NOMO-1 treated with DMSO at 0.1 percent for 48 hours (cell line): ENCODE data around the gene RAB36.

Experiments used
- DNase-seq: peaks from one replicate; lab custom pipeline; 2025; ENCODE audit not compliant: unreplicated experiment; lab: John Stamatoyannopoulos, UW

Gene RAB36

DNA sequence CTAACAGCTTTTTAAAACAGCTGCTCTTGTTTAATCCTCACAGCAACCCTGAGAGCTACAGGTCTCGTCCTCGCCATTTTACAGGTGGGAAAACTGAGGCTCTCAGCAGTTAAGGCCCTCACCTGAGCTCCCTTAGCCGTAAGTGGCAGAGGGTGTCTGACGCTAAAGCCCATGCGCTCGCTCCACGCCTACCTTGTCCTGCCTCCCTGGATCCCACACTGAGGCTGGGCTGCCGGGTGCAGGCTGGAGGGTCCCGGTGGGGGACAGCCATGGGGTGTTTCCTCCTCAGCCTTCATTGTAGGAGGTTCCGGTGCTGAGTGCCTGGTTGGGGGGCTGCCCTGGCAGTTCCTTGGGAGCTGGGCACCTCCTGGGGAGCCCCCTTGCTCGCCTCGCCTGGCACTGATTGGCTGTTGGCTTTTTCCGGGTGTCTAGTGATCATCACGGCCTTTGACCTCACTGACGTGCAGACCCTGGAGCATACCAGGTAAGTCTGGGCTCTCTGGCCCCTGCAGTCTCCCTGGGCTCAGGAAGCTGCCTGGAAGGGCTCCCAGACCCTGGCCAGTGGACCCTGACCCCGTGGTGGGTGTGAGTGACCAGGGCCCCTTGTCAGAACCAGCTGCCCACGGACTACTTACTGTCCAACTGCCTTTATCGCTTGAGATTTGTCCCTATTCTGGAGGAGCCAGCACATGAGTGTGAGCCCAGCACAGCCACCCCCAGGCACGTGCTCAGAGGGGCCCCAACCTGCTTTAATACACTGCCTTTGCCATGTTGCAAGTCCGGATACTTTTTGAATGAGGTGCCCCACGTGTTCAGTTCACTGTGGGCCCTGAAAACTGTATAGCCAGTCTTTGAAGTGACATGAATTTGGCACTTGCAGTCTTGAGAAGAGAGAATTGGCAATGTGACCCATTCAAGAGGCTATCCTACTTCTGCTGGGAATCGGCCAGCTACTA lies 12.6 kb downstream of the RAB36 start:
- no peak for DNase-seq

GRCh38 chr22:23158516-23159290 lies 13.4 kb downstream of the RAB36 start:
- no peak for DNase-seq

- DNase-seq: no peak
Measured at GRCh38 chr22:23159291-23159630, 14.0 kb downstream of the RAB36 start.

GRCh38 chr22:23161029-23161428 lies 15.8 kb downstream of the RAB36 start:
- no peak for DNase-seq

- no peak for DNase-seq
Measured at GRCh38 chr22:23161574-23161973, 16.3 kb downstream of the RAB36 start.

DNA sequence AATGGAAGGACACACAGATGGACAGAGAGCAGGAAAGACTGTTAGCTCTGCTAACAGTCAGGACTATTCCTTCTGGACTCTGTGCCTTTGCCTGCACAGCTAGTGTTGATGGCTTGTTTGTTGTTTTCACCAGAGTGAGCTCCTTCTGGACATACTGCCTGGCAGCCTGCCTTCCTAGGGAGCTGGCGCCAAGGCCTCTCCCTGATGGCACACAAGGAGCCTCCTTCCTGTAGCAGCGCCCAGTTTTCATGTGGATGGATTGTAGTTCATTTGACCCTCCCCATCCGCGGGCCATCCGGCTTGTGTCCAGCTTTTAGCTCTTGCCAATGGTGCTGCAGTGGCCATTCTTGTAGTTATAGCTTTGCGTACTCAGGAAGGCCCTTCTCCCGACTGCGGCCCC lies 18.4 kb downstream of the RAB36 start:
- no peak for DNase-seq

- DNase-seq: no peak
Measured at GRCh38 chr22:23164091-23164490, 18.8 kb downstream of the RAB36 start.

DNA sequence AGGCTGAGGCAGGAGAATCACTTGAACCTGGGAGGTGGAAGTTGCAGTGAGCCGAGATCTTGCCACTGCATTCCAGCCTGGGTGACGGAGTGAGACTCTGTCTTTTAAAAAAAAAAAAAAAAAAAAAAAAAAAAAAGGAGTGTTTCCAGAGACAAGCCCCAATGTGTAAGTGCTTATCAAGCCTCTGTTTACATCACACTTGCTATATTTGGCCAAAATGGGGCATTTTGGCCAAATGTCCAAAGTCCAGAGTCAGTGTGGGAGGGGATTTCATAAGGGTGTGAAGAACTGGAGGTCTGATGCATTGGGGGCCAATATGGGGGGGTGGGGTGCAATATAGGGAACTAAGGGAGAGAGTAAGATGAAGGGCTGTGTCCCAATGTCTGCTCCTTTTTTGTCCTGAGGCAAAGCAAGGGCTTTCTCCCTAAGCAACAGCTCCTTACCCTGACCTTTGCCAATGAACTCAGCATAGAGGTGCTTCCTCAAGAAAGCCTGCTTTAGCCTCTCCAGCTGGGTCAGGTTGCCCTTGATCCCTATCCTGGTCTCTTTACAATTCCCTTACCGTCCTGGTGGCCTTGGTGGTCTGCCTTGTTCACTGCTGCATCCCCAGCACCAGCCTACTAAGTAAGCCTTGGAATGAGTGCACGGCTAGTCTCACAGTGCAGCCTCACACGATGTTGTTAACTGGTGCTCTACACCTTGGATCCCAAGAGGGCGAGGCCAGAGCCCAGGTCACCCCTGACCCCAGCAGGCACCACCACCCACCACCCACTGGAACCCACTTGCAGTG lies 21.0 kb downstream of the RAB36 start:
- no peak for DNase-seq

DNA sequence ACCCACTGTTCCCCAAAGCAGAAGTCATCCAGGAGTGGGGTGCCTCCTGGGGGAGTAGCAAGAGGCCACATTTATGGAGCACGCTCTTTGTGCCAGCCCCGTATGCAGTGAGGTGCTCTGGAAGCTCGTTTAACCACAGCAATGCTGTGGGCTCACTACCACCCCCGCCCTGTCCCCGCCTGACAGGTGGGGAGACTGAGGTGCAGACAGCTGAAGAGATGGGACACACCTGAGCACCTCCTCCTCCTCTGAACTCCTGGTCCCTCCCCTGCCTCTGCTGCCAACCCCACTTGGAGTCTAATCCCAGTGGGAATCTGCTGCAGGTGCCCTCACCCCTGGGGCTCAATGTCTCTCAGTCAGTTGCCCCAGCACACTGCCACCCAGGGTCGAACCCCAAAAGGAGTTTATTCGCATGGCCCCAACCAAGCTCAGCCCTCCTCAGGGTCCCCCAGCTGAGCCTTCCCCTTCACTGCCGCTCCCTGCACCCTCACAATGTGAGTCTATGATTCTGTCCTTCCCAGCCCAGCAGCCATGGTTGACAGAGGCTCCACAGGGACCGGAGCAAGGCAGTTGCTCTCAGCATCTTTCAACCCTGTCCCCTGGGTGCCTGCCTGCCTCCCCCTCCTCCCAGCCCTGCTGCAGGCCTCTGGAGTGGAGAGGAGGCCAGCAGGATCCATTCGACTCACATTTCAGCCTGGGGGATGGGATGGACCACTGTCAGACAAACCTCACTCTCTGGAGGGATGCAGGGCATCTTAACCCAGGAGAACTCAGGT lies 21.8 kb downstream of the RAB36 start:
- DNase-seq: no peak

- DNase-seq: no peak
Measured at GRCh38 chr22:23168391-23169042, 23.2 kb downstream of the RAB36 start.

DNA sequence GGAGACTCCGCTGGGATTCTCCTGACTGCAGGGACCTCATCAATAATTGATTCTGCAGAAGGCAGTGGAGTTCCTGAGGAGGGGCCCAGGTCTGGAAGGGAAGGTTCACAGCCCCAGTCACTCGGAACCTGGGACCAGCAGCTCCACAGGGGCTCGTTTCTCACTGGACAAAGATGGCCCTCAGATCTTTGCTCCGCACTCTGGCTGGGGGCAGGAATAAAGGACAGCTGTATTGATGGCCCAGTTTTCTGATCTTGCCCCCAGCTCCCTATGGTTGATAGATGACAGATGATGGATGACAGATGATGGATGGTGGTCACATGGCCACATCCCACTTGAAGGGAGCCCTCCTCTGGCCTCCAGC lies 23.7 kb downstream of the RAB36 start:
- no peak for DNase-seq

GRCh38 chr22:23175817-23176644 lies 30.8 kb downstream of the RAB36 start:
- no peak for DNase-seq

GRCh38 chr22:23176645-23177027 lies 31.4 kb downstream of the RAB36 start:
- DNase-seq: no peak

DNA sequence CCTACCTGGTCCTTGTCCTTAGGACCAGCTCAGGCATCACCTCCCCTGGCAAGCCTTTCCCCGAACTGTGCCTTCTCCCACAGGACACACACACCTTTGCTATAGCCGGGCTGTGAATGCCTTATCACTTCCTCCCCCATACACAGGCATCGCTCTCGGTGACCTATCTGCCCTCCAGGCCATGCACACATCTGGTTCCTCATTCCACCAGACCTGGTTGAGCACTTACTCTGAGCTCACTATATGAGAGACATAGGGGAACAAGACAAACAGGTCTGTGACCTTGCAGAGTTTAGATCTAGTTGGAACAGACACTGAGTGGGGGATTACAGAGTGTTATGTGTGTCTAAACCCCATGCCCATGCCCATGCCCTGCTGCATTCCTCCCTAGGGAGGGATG lies 31.9 kb downstream of the RAB36 start:
- peak; percentile 76 for DNase-seq

DNA sequence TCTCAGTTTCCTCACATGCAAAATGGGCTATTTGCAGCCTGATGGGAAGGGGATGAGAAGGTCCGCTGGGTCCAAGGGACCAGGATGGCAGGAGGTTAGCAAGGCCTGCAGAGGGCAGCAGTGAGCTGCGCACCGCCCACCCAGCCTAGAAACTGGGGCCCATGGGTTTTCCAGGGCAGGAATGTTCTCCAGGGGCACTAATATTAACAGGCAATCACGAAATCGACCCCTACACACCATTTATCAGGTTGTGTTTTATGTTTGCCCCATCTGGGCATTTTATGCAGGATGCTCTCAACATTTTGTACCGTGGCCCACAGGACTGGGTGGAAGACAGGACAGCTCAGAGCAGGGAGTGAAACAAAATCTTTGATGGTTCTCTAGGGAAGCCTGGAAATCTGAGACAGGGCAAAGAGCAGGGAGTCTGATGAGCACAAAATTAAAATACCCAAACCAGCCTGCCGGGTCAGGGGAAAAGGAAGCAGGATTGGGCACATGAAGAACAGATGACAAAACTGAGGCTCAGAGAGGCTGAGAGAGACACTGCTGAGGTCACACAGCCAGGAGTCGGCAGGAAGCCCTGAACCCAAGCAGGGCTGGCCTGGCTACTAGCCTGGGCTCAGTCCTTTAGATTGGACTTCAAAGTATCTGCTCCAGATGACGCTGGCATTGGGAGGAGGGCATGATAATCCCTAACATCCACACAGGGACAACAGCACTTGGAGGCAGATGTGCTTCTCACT lies 33.4 kb downstream of the RAB36 start:
- DNase-seq: peak; percentile 35

GRCh38 chr22:23179381-23180299 lies 34.4 kb downstream of the RAB36 start:
- DNase-seq: peak; percentile 24

DNA sequence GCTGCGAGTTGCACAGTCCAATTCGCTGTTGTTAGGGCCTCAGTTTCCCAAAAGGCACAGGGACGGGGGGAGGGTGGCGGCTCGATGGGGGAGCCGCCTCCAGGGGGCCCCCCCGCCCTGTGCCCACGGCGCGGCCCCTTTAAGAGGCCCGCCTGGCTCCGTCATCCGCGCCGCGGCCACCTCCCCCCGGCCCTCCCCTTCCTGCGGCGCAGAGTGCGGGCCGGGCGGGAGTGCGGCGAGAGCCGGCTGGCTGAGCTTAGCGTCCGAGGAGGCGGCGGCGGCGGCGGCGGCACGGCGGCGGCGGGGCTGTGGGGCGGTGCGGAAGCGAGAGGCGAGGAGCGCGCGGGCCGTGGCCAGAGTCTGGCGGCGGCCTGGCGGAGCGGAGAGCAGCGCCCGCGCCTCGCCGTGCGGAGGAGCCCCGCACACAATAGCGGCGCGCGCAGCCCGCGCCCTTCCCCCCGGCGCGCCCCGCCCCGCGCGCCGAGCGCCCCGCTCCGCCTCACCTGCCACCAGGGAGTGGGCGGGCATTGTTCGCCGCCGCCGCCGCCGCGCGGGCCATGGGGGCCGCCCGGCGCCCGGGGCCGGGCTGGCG lies 35.1 kb downstream of the RAB36 start, which contains the start of gene BCR:
TSS of gene BCR (plus strand) at position 209 of the 592 bp plus-strand sequence. CDS start 452 bp downstream, outside the sequence.
- DNase-seq: peak; percentile 55
